Iris pigment epithelial cell (primary cell): ENCODE data around the gene INSL3.

Source experiments
- DNase-seq: peaks from one replicate; pipeline ENCODE4 v3.0.0-alpha.2; 2011; ENCODE audit warnings: low read depth

Gene INSL3

GRCh38 chr19:17846146-17846545, 24.8 kb upstream of the INSL3 start:
- DNase-seq: no peak

GRCh38 chr19:17843908-17844490, 22.7 kb upstream of the INSL3 start:
- DNase-seq: no peak

- no peak for DNase-seq
Observed at GRCh38 chr19:17843292-17843827, 22.0 kb upstream of the INSL3 start.

- DNase-seq: no peak
Observed at GRCh38 chr19:17842663-17843291, 21.5 kb upstream of the INSL3 start.

- DNase-seq: peak; percentile 92
Observed at GRCh38 chr19:17841810-17842662, 20.7 kb upstream of the INSL3 start.

GRCh38 chr19:17841371-17841809, 20.1 kb upstream of the INSL3 start:
- DNase-seq: no peak

- no peak for DNase-seq
Observed at GRCh38 chr19:17840019-17840418, 18.7 kb upstream of the INSL3 start.

GRCh38 chr19:17837972-17838371, 16.7 kb upstream of the INSL3 start:
- no peak for DNase-seq

GRCh38 chr19:17836530-17836929, 15.2 kb upstream of the INSL3 start:
- DNase-seq: no peak

- no peak for DNase-seq
Observed at GRCh38 chr19:17835182-17836006, 14.1 kb upstream of the INSL3 start.

GRCh38 chr19:17834350-17835181, 13.2 kb upstream of the INSL3 start:
- DNase-seq: peak; percentile 7

GRCh38 chr19:17832443-17833208, 11.3 kb upstream of the INSL3 start:
- DNase-seq: no peak

GRCh38 chr19:17831419-17831888, 10.1 kb upstream of the INSL3 start:
- DNase-seq: no peak

GRCh38 chr19:17830567-17831418, 9.5 kb upstream of the INSL3 start:
- peak; percentile 89 for DNase-seq

GRCh38 chr19:17829855-17830566, 8.7 kb upstream of the INSL3 start:
- peak; percentile 47 for DNase-seq

GRCh38 chr19:17826508-17827056, 5.3 kb upstream of the INSL3 start:
- no peak for DNase-seq

- DNase-seq: no peak
Observed at GRCh38 chr19:17824339-17824738, 3.0 kb upstream of the INSL3 start.
